HFFc6 (cell line): ENCODE measurements around the gene GALNT14. TPM values are rescaled to one million over a fixed set of nuclear protein-coding genes. Genes with fewer than 3 reads are reported as not detected.

Experiments used
- DNase-seq: peaks from one replicate; pipeline ENCODE4 v3.0.0-alpha.2; 2018
- H3K27ac Mint-ChIP-seq: 2 replicates; pipeline ENCODE4 v1.8.0; 2020; ENCODE audit warnings: mild to moderate bottlenecking, mixed read lengths
- H3K27me3 Mint-ChIP-seq: 2 replicates; pipeline ENCODE4 v1.8.0; 2021; ENCODE audit warnings: mild to moderate bottlenecking, moderate library complexity, mixed read lengths; ENCODE audit not compliant: insufficient read depth
- H3K36me3 Mint-ChIP-seq: 2 replicates; pipeline ENCODE4 v1.8.0; 2021; ENCODE audit warnings: low read depth, mixed read lengths
- H3K4me1 Mint-ChIP-seq: 2 replicates; pipeline ENCODE4 v1.8.0; 2020; ENCODE audit warnings: low read depth, mixed read lengths
- H3K4me3 Mint-ChIP-seq: 2 replicates; pipeline ENCODE4 v1.8.0; 2020; ENCODE audit warnings: mild to moderate bottlenecking, moderate library complexity, mixed read lengths
- H3K9me3 Mint-ChIP-seq: 2 replicates; pipeline ENCODE4 v1.8.0; 2020; ENCODE audit warnings: mild to moderate bottlenecking, mixed read lengths
- total RNA-seq, 6 experiments: library from RNA; stranded (reverse); fragmentation: NEBNext Ultra II Directional; extraction: Animal tissue kit (Norgen Biotek cat#: 25700); gene quantifications; 2 replicates in 1 of 6; 3 replicates in 5 of 6; pipeline ENCODE4 v1.2.3, GENCODE V29; 2021
- TF ChIP-seq, protein P1 (sequence below): fragments of 200-600 bp; sonication (generic); IDR thresholded peaks from 2 replicates; pipeline ENCODE4 v1.5.0; 2021; ENCODE audit warnings: antibody characterized with exemption, mild to moderate bottlenecking

The GALNT14 gene
- total RNA-seq, 6 experiments from 2014 or later, result 0.11 to 1.0 (median 0.25) TPM; not detected in 1

DNA sequence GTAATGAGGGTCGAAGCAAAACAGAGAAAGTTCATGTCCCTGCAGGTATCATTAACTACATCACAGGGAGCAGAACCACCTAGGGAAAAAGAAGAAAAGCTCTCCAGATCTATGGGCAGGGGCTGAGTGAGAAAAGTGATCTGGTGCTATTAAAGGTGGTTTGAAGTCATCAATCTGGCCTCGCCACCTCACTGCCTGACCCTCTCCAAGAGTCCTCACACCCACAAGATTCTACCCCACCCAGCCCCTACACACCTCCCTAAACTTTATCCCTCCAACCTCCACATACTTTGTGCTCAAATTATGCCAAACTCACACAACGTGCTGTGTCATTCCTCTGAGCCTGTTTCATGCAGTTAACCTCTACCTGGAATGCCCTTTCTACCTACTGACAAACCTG is 2.2 kb downstream of the GALNT14 start:
- H3K27me3 Mint-ChIP-seq, result peaks cover 35% of the 10 kb centered on the region
- no peak for DNase-seq
- no peak overlapping the region for H3K27ac Mint-ChIP-seq
- TF ChIP-seq, protein P1, sequence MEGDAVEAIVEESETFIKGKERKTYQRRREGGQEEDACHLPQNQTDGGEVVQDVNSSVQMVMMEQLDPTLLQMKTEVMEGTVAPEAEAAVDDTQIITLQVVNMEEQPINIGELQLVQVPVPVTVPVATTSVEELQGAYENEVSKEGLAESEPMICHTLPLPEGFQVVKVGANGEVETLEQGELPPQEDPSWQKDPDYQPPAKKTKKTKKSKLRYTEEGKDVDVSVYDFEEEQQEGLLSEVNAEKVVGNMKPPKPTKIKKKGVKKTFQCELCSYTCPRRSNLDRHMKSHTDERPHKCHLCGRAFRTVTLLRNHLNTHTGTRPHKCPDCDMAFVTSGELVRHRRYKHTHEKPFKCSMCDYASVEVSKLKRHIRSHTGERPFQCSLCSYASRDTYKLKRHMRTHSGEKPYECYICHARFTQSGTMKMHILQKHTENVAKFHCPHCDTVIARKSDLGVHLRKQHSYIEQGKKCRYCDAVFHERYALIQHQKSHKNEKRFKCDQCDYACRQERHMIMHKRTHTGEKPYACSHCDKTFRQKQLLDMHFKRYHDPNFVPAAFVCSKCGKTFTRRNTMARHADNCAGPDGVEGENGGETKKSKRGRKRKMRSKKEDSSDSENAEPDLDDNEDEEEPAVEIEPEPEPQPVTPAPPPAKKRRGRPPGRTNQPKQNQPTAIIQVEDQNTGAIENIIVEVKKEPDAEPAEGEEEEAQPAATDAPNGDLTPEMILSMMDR, result no peak
- H3K4me1 Mint-ChIP-seq, result no peaks in the 10 kb centered on the region
- no peak overlapping the region for H3K4me3 Mint-ChIP-seq
- H3K9me3 Mint-ChIP-seq, result no peaks in the 10 kb centered on the region
- H3K36me3 Mint-ChIP-seq, result no peaks in the 10 kb centered on the region

DNA sequence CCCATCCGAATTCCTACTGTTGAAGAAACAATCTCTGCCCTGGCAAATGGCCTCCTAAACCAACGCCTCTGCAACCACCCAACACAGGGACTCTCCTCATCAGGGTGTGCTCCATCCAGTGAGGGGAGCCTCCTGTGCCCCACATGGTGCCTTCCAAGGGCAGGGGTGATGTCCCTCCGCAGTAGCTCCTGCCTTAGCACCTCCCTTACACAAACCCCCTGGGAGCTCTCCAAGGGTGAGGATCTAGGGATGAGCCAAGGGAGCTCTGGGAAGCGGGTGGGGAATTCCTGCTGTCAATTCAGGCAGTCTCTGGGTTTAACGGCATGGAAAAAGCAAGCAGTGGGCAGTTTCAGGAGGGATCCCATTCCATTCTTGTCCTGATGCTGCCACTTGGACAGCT is 3.8 kb downstream of the GALNT14 start:
- H3K36me3 Mint-ChIP-seq, result no peaks in the 10 kb centered on the region
- no peaks in the 10 kb centered on the region for H3K9me3 Mint-ChIP-seq
- TF ChIP-seq, protein P1, result no peak
- peaks cover 30% of the 10 kb centered on the region for H3K27me3 Mint-ChIP-seq
- no peak overlapping the region for H3K4me3 Mint-ChIP-seq
- DNase-seq, result no peak
- no peak overlapping the region for H3K27ac Mint-ChIP-seq
- H3K4me1 Mint-ChIP-seq, result no peaks in the 10 kb centered on the region

DNA sequence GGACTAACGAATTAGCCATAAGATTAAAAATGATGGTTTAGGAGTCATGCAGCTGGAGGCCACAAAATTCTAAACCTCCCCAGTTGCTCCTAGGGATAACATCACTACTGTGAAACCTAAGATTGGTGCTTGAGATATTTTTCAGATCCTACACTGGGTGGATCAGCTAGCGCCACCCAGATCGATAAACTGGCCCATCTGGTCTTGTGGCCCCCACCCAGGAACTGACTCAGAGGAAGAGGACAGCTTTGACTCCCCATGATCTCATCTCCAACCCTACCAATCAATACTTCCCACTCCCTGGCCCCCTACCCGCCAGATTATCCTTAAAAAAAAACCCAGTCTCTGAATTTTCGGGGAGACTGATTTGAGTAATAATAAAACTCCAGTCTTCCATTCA is 5.5 kb downstream of the GALNT14 start:
- Mint-ChIP-seq H3K4me1 (no peaks in the 10 kb centered on the region), H3K9me3 (no peaks in the 10 kb centered on the region), H3K27me3 (peaks cover 22% of the 10 kb centered on the region), H3K4me3 (no peak overlapping the region), H3K36me3 (no peaks in the 10 kb centered on the region), H3K27ac (no peak overlapping the region)
- DNase-seq, result no peak
- TF ChIP-seq, protein P1, result no peak

DNA sequence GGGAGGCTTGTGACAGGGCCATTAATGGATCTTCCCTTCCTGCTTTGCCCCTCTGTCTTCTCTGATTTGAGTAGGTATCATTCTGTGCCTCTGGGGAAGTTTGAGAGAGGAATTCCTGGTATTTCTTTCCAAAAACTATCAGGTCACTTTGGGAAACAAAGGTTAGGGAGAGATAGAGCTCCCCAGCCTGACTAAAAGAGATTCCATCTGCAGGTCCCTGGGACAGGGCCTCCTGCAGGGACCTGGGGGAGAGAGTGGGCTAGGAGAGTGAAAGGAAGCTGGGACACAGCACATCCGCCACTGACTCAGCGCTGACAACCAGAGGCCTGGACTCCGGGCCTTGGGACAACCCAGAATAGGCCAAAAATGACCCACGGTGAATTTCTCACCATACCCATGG is 6.4 kb downstream of the GALNT14 start:
- H3K27ac Mint-ChIP-seq, result no peak overlapping the region
- H3K4me1 Mint-ChIP-seq, result no peaks in the 10 kb centered on the region; the same call in 1 of the 2 replicates
- TF ChIP-seq, protein P1, result no peak
- DNase-seq, result no peak
- H3K4me3 Mint-ChIP-seq, result no peak overlapping the region
- no peaks in the 10 kb centered on the region for H3K9me3 Mint-ChIP-seq
- H3K36me3 Mint-ChIP-seq, result no peaks in the 10 kb centered on the region
- H3K27me3 Mint-ChIP-seq, result peaks cover 19% of the 10 kb centered on the region

DNA sequence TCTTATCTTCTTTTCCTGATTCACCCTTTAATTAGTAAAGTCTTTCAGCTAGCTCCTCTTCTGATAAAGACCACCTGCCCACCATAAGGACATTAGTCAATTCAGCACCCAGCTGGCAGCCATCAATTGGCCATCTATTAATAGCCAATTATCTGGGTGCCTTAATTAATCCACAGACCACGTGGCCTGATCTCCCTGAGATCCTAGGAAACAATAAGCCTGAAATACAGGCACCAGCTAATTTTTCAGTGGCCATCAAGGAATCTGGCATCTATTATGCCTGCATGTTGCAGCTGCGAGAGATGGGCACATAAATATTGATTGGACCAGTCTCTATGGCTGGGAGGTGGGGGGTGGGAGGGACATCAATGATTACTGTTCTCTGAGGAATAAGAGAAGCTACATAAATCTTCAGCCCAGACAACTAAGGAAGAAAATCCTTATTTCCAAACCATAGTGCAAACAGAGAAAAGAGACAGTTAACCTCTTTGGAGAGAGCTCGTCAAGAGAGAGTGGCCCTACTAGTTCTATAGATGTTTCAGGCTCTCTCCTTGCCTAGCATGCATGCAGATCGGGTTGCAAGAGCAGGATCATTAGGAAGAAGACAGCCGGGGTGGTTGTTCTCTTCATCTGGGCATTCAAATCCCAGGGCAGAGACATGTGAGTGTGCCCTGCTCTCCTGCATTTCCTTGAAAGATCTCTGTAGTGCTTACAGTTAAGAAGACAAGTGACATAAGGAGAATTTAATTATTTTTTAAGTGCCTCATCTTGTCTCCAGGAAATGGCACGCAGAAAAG is 8.7 kb downstream of the GALNT14 start:
- H3K27me3 Mint-ChIP-seq, result peaks cover 15% of the 10 kb centered on the region
- TF ChIP-seq, protein P1, result no peak

More for the DNA sequence above, 8.7 kb downstream of the GALNT14 start:
- H3K9me3 Mint-ChIP-seq, result no peaks in the 10 kb centered on the region
- H3K4me1 Mint-ChIP-seq, result peaks cover 11% of the 10 kb centered on the region
- no peak overlapping the region for H3K4me3 Mint-ChIP-seq
- DNase-seq, result no peak
- no peaks in the 10 kb centered on the region for H3K36me3 Mint-ChIP-seq
- no peak overlapping the region for H3K27ac Mint-ChIP-seq
